Activated naive CD4-positive, alpha-beta T cell treated with anti-CD3 and anti-CD28 coated beads, Interleukin-2, amount 10 ng/mL, durations not matched to agents 5 hours and 36 hours (primary cell): ENCODE measurements around the gene ZNF700. TPM values are rescaled to one million over a fixed set of nuclear protein-coding genes. Genes with fewer than 3 reads are reported as not detected.

ENCODE experiments used
- total RNA-seq, 2 experiments: library from RNA; stranded (reverse); gene quantifications; one replicate each; pipeline ENCODE4 v1.2.3, GENCODE V29; 2021

The ZNF700 gene
- total RNA-seq: 10 to 100 TPM; 21.8 to 22.1 TPM

GRCh38 chr19:11924886-11925650 lies at the start of gene ZNF700:
ZNF700 (plus strand) TSS chr19:11925107; CDS start chr19:11925211, 104 bp downstream.

DNA sequence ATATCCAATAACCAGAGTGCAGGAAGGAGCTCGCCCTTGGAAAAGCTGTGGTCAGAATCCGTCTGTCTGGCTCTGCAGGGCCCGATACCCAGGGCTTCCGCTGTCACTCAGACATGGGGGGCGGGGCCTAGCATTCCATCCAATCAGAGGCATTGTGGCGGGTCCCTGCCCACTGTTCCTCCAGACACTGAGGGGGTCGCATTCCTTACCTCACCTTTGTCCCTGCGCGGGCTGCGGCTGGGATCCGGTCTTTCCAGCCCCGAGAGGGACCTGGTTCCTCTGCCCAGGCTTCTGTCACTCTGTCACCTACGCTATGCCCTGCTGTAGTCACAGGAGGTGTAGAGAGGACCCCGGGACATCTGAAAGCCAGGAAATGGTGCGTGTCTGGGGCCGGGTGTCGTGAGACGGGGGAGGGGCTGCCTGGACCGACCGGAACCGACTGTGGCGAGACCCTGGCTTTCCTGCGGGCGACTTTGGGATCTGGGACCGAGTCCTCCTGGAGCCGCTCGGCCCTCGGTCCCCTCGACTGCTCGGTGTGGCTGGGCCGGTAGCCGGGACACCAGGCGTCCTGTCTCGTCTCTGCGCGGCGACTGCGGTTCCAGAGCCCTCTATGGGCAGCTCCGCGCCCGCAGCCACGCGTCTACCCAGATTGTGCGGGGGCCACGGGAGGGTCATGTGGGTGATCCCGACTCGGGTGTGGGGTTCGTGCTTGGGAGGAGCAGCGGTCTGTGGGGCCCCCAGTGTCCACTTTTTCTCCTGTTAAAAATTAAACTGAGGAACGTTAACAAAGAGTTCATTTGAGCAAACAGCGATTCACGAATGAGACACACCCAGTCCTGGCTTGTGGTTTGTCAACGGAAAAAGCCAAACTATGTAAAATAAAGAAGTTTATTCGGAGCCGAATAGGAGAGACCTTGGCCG lies 37.0 kb upstream of the ZNF700 start, which contains the start of gene ZNF69:
TSS of gene ZNF69 (plus strand) at position 172 of the 921 bp plus-strand sequence. CDS start at position 314, 142 bp downstream.

GRCh38 chr19:11964858-11965645 lies 40.1 kb downstream of the ZNF700 start, which contains the start of gene ZNF763:
ZNF763 (plus strand) TSS chr19:11965040; CDS start chr19:11965209, 169 bp downstream.

Other genes with a start within 250 kb of the ZNF700 start
- gene ZNF823, start 186.2 kb upstream of the ZNF700 start, total RNA-seq: 1 to 10 TPM; 4.8 to 5.2 TPM
- 1 to 10 TPM; 7.4 TPM for gene ZNF441, start 158.1 kb upstream of the ZNF700 start, total RNA-seq
- 1 to 10 TPM; 1.8 TPM for gene ZNF491, start 126.6 kb upstream of the ZNF700 start, total RNA-seq
- 10 to 100 TPM; 15.7 to 16.5 TPM for gene ZNF440, start 110.8 kb upstream of the ZNF700 start, total RNA-seq
- gene ZNF439, start 76.4 kb upstream of the ZNF700 start, total RNA-seq: 1 to 10 TPM; 7.8 to 9.2 TPM
- gene ZNF69, start 37.3 kb upstream of the ZNF700 start, total RNA-seq: 1 to 10 TPM; 4.2 to 4.9 TPM
- gene ZNF763, start 39.9 kb downstream of the ZNF700 start, total RNA-seq: 1 to 10 TPM; 2.7 to 3.4 TPM
- gene ZNF433, start 110.6 kb downstream of the ZNF700 start, total RNA-seq: under 1 TPM; 0.39 to 0.43 TPM
- under 1 TPM; 0.41 to 0.50 TPM for gene ZNF878, start 127.9 kb downstream of the ZNF700 start, total RNA-seq
- 1 to 10 TPM; 2.5 to 3.9 TPM for gene ZNF844, start 139.6 kb downstream of the ZNF700 start, total RNA-seq
- 1 to 10 TPM; 3.9 to 6.1 TPM for gene ZNF20, start 215.2 kb downstream of the ZNF700 start, total RNA-seq
- 1 to 10 TPM; 6.0 to 6.4 TPM for gene ZNF625, start 231.6 kb downstream of the ZNF700 start, total RNA-seq
- 10 to 100 TPM; 15.4 to 16.4 TPM for gene ZNF136, start 238.0 kb downstream of the ZNF700 start, total RNA-seq